Stimulated activated CD4-positive, alpha-beta T cell treated with anti-CD3 and anti-CD28 coated beads, Interleukin-2, amount 100 ng/mL, for 24 hours (primary cell): ENCODE results near the gene NINL.
"Not testable (repeated sequence)": the region's sequence is repeated elsewhere in the genome, so short reads cannot be mapped to it uniquely, and the experiment has no call there.

ENCODE experiments used
- DNase-seq, 2 donors: peaks; one replicate each; pipeline ENCODE4 v3.0.0-alpha.2; 2020

The NINL gene

GRCh38 chr20:25590778-25591177, 5.4 kb upstream of the NINL start:
- not testable (repeated sequence) for DNase-seq

- DNase-seq, result no peak
These were observed 3.2 kb upstream of the NINL start for GRCh38 chr20:25588491-25588890.

- no peak for DNase-seq
These were observed 2.2 kb upstream of the NINL start for GRCh38 chr20:25587536-25587935.

- no peak for DNase-seq
These were observed 1.5 kb upstream of the NINL start for GRCh38 chr20:25586877-25587276.

GRCh38 chr20:25583607-25584006, 1.7 kb downstream of the NINL start:
- DNase-seq, result not testable (repeated sequence)

- DNase-seq, result no peak
These were observed 4.6 kb downstream of the NINL start for GRCh38 chr20:25580711-25581110.

- no peak for DNase-seq
These were observed 6.1 kb downstream of the NINL start for GRCh38 chr20:25579081-25579770.

- DNase-seq, result no peak
These were observed 8.4 kb downstream of the NINL start for GRCh38 chr20:25576783-25577530.

- no peak for DNase-seq
These were observed 10.9 kb downstream of the NINL start for GRCh38 chr20:25574411-25574810.

GRCh38 chr20:25573288-25574251, 11.8 kb downstream of the NINL start:
- DNase-seq, result no peak

GRCh38 chr20:25571817-25572216, 13.5 kb downstream of the NINL start:
- DNase-seq, result no peak

- DNase-seq, result no peak
These were observed 14.1 kb downstream of the NINL start for GRCh38 chr20:25571240-25571639.

GRCh38 chr20:25570148-25570530, 15.2 kb downstream of the NINL start:
- no peak for DNase-seq

GRCh38 chr20:25567286-25567685, 18.0 kb downstream of the NINL start:
- no peak for DNase-seq

GRCh38 chr20:25566821-25567220, 18.5 kb downstream of the NINL start:
- no peak for DNase-seq

GRCh38 chr20:25565578-25566157, 19.7 kb downstream of the NINL start:
- DNase-seq, result no peak

GRCh38 chr20:25563876-25564275, 21.5 kb downstream of the NINL start:
- DNase-seq, result no peak

GRCh38 chr20:25563362-25563761, 22.0 kb downstream of the NINL start:
- no peak for DNase-seq

- not testable (repeated sequence) for DNase-seq
These were observed 23.6 kb downstream of the NINL start for GRCh38 chr20:25561771-25562170.

GRCh38 chr20:25553819-25554296, 31.5 kb downstream of the NINL start:
- DNase-seq, result no peak

- no peak for DNase-seq
These were observed 32.4 kb downstream of the NINL start for GRCh38 chr20:25552977-25553376.

- DNase-seq, result no peak
These were observed 33.7 kb downstream of the NINL start for GRCh38 chr20:25551413-25552215.
